ENCODE data around the gene CIZ1. TPM values are rescaled to one million over a fixed set of nuclear protein-coding genes. Genes with fewer than 3 reads are reported as not detected.
"Not testable (repeated sequence)": the region's sequence is repeated elsewhere in the genome, so short reads cannot be mapped to it uniquely, and the experiment has no call there.

The CIZ1 gene
- total RNA-seq, 1 donor from 2014 or later: 128 TPM

- intact Hi-C loops (cut with micrococcal nuclease): no loop called here
Measured at GRCh38 chr9:128149001-128149701, 42.2 kb downstream of the CIZ1 start, which contains the start of gene LCN2. TSS of gene LCN2 (plus strand) at chr9:128149453. CDS start at chr9:128149526, 73 bp downstream.

- intact Hi-C loops (cut with micrococcal nuclease): no loop called here
Measured at GRCh38 chr9:128148509-128149000, 42.8 kb downstream of the CIZ1 start.

- intact Hi-C loops (cut with micrococcal nuclease): no loop called here
Measured at GRCh38 chr9:128146591-128147120, 44.7 kb downstream of the CIZ1 start.

GRCh38 chr9:128145951-128146351, 45.4 kb downstream of the CIZ1 start:
- intact Hi-C loops (cut with micrococcal nuclease): no loop called here

GRCh38 chr9:128145536-128145935, 45.8 kb downstream of the CIZ1 start:
- intact Hi-C loops (cut with micrococcal nuclease): no loop called here

- intact Hi-C loops (cut with micrococcal nuclease): no loop called here
Measured at GRCh38 chr9:128144239-128145181, 46.9 kb downstream of the CIZ1 start.

GRCh38 chr9:128143525-128144238, 47.7 kb downstream of the CIZ1 start:
- intact Hi-C loops (cut with micrococcal nuclease): no loop called here

GRCh38 chr9:128142596-128142995, 48.8 kb downstream of the CIZ1 start:
- intact Hi-C loops (cut with micrococcal nuclease): no loop called here

GRCh38 chr9:128142061-128142460, 49.3 kb downstream of the CIZ1 start:
- intact Hi-C loops (cut with micrococcal nuclease): no loop called here

GRCh38 chr9:128141604-128142003, 49.8 kb downstream of the CIZ1 start:
- intact Hi-C loops (cut with micrococcal nuclease): no loop called here

GRCh38 chr9:128139621-128140020, 51.8 kb downstream of the CIZ1 start:
- intact Hi-C loops (cut with micrococcal nuclease): no loop called here

- intact Hi-C loops (cut with micrococcal nuclease): no loop called here
Measured at GRCh38 chr9:128138001-128138400, 53.4 kb downstream of the CIZ1 start.

- intact Hi-C loops (cut with micrococcal nuclease): no loop called here
Measured at GRCh38 chr9:128136816-128137793, 54.3 kb downstream of the CIZ1 start.

- intact Hi-C loops (cut with micrococcal nuclease): not testable (repeated sequence)
Measured at GRCh38 chr9:128135561-128135960, 55.8 kb downstream of the CIZ1 start.

- intact Hi-C loops (cut with micrococcal nuclease): not testable (repeated sequence)
Measured at GRCh38 chr9:128132139-128132538, 59.2 kb downstream of the CIZ1 start.

- intact Hi-C loops (cut with micrococcal nuclease): not testable (repeated sequence)
Measured at GRCh38 chr9:128131346-128131745, 60.0 kb downstream of the CIZ1 start.

GRCh38 chr9:128130651-128131050, 60.7 kb downstream of the CIZ1 start:
- intact Hi-C loops (cut with micrococcal nuclease): not testable (repeated sequence)

- intact Hi-C loops (cut with micrococcal nuclease): loop anchor here (2.0 to 5.0 kb wide), 3 partner anchors 61 to 358 kb away; partner anchors contain the start of genes CIZ1 and DPM2
Measured at GRCh38 chr9:128129976-128130590, 61.3 kb downstream of the CIZ1 start.

Data from T-helper 2 cell treated with Interferon-gamma antibody and Interleukin-4, amounts not matched to agents 100 ng/mL and 5 ng/mL, for 36 hours (primary cell).